SK-N-DZ (cell line): Measurements from ENCODE around the gene AACS.
A peak's percentile ranks its signal among the peaks of the same experiment; 100 is the strongest.
"Not testable (repeated sequence)": the region's sequence is repeated elsewhere in the genome, so short reads cannot be mapped to it uniquely, and the experiment has no call there.

ENCODE experiments used
- DNase-seq: peaks from one replicate; pipeline ENCODE4 v3.0.0-alpha.2; 2015; ENCODE audit warnings: low spot score

The AACS gene

GRCh38 chr12:125056306-125056705, 8.9 kb upstream of the AACS start:
- no peak for DNase-seq

GRCh38 chr12:125057708-125058107, 7.5 kb upstream of the AACS start:
- DNase-seq: no peak

- no peak for DNase-seq
Measured at GRCh38 chr12:125061229-125061628, 4.0 kb upstream of the AACS start.

GRCh38 chr12:125063522-125063921, 1.7 kb upstream of the AACS start:
- not testable (repeated sequence) for DNase-seq

- DNase-seq: no peak
Measured at GRCh38 chr12:125064492-125064891, 743 bp upstream of the AACS start.

GRCh38 chr12:125065919-125066570, 810 bp downstream of the AACS start:
- peak; percentile 35 for DNase-seq

- DNase-seq: no peak
Measured at GRCh38 chr12:125068391-125068790, 3.2 kb downstream of the AACS start.

- DNase-seq: no peak
Measured at GRCh38 chr12:125069616-125070015, 4.4 kb downstream of the AACS start.

- DNase-seq: no peak
Measured at GRCh38 chr12:125070112-125070511, 4.9 kb downstream of the AACS start.

- no peak for DNase-seq
Measured at GRCh38 chr12:125070661-125071390, 5.6 kb downstream of the AACS start.

- no peak for DNase-seq
Measured at GRCh38 chr12:125071456-125071855, 6.2 kb downstream of the AACS start.

- DNase-seq: no peak
Measured at GRCh38 chr12:125072496-125072895, 7.3 kb downstream of the AACS start.

- not testable (repeated sequence) for DNase-seq
Measured at GRCh38 chr12:125074294-125074693, 9.1 kb downstream of the AACS start.

GRCh38 chr12:125076103-125076502, 10.9 kb downstream of the AACS start:
- DNase-seq: no peak

- no peak for DNase-seq
Measured at GRCh38 chr12:125079084-125079483, 13.8 kb downstream of the AACS start.

- no peak for DNase-seq
Measured at GRCh38 chr12:125079648-125080645, 14.7 kb downstream of the AACS start.

GRCh38 chr12:125081427-125081826, 16.2 kb downstream of the AACS start:
- no peak for DNase-seq

GRCh38 chr12:125083072-125083471, 17.8 kb downstream of the AACS start:
- no peak for DNase-seq

- not testable (repeated sequence) for DNase-seq
Measured at GRCh38 chr12:125088199-125088598, 23.0 kb downstream of the AACS start.

GRCh38 chr12:125089083-125089482, 23.8 kb downstream of the AACS start:
- DNase-seq: no peak

- DNase-seq: no peak
Measured at GRCh38 chr12:125089626-125090025, 24.4 kb downstream of the AACS start.

- no peak for DNase-seq
Measured at GRCh38 chr12:125090437-125090836, 25.2 kb downstream of the AACS start.
